NCI-H1930 (cell line): ENCODE measurements around the gene OR2D2.
"Not testable (repeated sequence)": the region's sequence is repeated elsewhere in the genome, so short reads cannot be mapped to it uniquely, and the experiment has no call there.

Source experiments
- DNase-seq, 2 experiments: peaks; one replicate each; lab custom pipeline; 2025; lab: John Stamatoyannopoulos, UW

OR2D2 gene

DNA sequence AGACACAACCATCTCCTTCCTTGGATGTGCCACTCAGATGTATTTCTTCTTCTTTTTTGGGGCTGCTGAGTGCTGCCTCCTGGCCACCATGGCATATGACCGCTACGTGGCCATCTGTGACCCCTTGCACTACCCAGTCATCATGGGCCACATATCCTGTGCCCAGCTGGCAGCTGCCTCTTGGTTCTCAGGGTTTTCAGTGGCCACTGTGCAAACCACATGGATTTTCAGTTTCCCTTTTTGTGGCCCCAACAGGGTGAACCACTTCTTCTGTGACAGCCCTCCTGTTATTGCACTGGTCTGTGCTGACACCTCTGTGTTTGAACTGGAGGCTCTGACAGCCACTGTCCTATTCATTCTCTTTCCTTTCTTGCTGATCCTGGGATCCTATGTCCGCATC lies 15.4 kb downstream of the OR2D2 start:
- no peak for DNase-seq

DNA sequence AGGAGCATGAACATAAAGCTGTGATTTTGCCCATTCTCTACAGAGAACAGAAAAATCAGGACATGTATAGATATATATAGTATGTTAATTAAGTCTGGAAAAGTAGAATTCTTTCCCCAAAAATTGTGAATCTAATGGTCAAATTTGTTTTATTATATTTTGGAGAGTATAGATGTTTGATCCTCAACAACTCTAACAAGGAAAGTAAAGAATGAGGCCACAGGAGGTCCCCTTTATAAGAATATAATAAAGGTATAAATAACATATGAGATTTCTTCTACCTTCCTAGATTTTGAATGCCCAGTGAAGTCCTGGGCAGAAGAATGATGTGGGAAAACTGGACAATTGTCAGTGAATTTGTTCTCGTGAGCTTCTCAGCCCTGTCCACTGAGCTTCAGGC lies 16.0 kb downstream of the OR2D2 start, which contains the start of gene OR10A4:
TSS of gene OR10A4 (plus strand) at position 301 of the 400 bp plus-strand sequence. CDS start at position 324, 23 bp downstream.
- no peak for DNase-seq

DNA sequence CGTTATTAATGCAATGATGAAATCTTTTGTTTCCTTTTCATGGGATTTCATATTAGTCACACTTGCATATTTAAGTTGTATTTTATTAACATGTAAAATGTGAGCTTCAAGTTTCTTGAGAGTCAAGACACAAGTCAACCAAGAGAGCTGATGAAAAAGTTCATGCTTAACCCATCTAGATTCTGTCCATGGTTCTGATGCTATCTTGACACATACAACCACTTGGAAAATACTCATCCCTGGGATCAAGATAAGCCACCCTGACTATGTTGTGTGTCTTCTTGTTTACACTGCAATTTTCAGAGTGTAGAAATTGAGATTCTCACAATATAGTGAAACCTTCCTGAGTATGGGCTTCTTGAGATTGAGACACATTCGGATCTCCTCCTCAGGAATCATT lies 16.5 kb downstream of the OR2D2 start:
- DNase-seq, result no peak

DNA sequence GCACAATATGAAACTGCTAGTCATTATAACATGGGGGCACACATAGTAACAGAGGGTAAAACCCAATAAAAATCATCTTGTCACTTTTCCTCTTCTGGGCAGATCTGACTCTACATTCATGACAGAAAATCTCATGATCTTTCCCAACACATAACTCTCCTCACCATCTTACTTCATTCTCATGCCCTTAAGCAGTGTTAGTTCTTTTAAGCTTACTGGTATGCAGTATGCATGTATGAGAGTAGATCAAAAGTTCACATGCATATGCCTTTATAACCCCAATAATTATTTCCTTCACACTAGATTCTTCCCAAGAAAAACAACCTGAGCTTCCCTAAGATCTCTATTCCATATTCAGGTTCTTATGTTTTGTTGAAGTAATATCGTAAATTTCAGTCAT lies 21.0 kb downstream of the OR2D2 start:
- no peak for DNase-seq

DNA sequence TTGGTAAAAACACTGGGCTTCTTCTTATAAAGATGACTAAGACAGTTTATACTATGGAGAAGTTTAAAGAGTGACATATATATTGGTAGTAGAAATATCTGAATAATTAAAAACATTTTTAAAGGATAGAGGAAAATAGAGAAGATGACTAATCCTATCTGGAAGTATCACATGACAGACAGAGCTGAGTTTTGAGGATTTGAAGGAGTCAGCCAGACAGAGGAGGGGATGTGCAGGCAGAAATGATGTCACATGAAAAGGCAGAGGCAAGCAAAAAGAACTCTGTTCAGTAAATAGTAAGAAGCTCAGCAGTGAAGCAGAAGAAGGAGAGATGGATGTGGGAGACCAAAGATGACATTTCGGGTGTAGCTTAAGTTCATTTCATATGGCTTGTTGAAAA lies 27.9 kb downstream of the OR2D2 start:
- DNase-seq, result no peak

DNA sequence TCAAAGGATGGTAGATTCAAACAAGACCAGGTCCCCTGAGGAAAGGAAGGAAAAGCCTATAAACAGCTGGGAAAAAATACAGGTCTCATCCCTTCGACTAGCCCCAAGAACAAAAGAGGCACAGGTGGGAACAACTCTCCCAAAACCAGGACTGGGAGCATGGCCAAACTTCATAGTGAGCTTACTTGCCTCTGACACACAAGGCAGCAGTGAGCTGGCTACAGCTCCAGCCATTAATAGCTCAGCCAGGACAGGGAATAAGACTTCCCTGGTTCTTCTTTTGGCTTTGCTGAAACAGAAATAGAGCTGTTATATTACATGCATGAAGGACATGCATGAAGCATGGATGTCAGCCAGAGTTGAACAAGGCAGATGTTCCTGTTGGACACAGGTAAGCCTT lies 29.3 kb downstream of the OR2D2 start, which contains the start of gene OR10A2:
TSS of gene OR10A2 (plus strand) at position 97 of the 400 bp plus-strand sequence. CDS start 6,698 bp downstream, outside the sequence.
- no peak for DNase-seq

DNA sequence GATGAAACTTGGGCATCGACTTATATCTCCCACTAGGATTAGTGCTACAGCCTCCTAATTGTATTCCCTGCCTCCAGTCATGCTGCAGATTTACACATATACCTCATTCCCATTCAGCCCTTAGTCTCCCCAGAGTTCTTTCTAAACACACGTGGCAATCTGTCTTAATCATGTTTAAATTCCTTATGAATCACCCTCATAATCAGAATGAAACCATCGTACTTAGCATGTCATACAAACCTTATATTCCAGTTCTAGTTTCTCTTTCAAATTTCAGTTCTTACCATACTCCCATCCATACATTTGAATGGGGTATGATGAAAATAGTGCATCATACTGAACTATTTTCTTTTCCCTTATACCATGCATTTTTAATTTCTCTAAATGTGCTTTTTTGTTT lies 35.4 kb downstream of the OR2D2 start:
- no peak for DNase-seq

DNA sequence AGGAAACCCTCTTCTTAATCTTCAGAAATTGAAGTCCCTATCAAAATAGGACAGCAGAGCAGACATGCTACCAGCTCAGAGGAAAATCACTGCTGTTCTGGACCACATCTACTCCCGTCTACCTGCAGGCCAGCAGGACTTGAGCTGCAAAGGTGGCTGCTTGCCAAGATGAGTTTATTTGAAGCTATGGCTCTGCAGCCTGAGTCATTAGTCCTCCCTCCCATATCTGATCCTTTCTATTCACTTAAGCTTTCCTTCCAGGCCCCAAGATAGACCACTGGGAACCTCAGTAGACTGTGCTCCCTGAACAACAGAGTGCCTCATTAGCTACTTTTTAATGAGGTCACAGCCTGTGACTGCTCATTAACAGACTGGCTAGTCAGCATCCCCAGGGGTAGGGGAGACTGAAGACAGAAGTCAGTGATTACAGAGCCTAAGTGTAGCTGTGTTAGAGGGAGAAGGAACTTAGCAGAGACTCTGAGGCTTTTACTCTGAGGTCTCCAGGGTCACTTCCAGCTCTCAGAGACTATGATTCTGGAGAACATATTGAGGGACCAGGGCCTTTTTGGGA lies 36.2 kb downstream of the OR2D2 start:
- DNase-seq, result no peak

DNA sequence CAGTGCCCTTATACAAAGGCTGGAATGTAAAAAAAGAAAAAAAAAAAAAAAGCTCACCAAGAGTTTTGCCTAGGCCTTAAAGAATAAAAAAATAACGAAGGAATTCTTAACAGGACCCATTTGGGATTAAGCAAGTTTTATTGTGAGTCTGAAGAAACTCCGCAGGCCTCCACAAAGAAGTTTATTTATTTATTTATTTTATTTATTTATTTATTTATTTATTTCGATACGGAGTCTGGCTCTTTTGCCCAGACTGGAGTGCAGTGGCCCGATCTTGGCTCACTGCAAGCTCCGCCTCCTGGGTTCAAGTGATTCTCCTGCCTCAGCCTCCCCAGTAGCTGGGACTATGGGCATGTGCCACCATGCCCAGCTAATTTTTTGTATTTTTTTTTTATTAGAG lies 37.5 kb downstream of the OR2D2 start:
- not testable (repeated sequence) for DNase-seq

DNA sequence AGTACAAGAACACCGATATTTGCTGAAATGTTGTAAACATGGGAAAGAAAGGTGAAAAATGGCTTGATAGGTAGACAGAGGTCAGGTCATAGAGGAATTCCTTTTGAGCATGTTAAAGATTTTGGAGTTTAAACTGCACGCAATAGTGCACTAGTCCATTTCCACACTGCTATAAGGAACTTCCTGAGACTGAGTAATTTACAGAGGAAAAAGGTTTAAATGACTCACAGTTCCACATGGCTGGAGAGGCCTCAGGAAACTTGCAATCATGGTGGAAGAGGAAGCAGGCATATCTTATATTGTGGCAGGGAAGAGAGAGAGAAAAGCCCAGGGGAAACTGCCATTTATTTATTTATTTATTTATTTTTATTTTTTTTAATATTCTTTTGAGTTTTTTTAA lies 41.8 kb downstream of the OR2D2 start:
- no peak for DNase-seq

DNA sequence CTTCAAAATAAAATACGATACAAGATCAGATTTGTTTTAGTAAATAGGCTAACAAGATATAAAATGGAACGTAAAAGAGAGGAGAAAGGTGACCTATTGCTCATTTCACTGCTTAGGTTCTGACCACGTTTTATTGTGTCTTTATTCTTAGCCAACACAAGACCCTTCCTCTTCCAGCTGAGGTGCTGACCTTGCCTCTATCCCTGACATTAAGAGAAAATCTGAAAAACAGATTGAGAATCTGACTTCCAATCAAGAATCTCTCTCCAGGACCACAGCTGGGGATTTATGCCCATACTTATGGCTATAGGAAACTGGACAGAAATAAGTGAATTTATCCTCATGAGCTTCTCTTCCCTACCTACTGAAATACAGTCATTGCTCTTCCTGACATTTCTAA lies 46.9 kb downstream of the OR2D2 start, which contains the start of gene OR10A5:
TSS of gene OR10A5 (plus strand) at position 301 of the 400 bp plus-strand sequence. CDS start at position 301, 0 bp downstream.
- no peak for DNase-seq

DNA sequence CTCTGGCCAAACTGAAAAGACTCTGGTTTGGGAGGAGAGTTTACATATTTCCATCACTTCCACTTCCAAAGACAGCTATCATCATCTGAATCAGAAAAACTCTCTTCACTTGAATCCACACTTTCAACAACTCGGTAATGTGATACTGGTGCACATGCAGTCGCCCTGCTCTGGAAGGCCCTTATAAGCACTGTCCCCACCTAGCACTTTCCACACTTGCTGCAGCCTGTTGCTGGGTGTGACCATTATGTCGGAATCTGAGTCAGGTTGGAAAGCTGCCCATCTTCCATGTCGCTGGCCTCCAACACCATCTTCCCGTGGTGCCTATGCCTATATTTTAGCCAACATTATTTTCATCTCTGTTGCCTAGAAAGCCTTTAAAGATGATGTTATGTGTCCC lies 47.9 kb downstream of the OR2D2 start:
- no peak for DNase-seq

DNA sequence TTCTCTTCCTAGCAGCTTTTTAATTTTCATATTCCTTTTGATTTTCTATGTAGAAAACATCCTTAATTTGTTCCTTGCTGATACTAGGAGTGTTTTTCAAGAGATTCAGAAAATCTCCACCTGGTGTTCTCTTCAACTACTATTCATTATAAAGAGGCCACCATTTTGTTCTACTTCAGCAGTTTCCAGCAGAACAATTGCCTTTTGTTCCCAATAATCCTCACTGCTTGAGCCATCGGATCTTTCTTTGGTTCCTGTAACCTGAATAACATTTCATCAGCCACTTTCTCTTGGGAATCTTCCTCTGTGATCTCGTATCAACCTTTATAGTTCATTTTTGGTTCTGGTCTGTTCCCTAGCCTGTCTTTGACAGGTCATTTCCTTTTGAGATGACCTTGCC lies 48.6 kb downstream of the OR2D2 start:
- DNase-seq, result no peak

DNA sequence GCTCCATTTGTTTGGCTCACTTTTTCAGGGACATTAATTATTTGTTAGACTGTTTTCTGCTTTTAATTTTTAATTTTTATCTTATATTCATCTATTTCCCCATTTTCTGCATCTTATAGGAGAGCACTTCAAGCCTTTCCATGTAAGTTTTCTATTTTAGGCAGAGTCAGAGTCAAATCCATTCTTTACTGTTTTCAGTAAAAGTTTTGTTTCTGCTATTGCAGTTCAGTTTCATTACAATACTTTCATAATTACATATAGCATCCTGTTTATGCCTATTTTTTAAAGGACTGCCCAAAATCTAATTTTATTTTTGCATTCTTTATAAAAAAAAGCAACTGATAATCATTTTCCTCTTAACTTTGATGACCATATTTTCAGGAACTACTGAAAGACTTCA lies 50.6 kb downstream of the OR2D2 start:
- DNase-seq, result no peak
